ENCODE results near the gene AIFM3.

Gene AIFM3

GRCh38 chr22:20989323-20990138 lies 22.5 kb downstream of the AIFM3 start:
- H3K4me1 ChIP-seq (ENCODE audit: insufficient read depth, low read length, poor library complexity, severe bottlenecking), result peaks cover 8% of the 10 kb centered on the region
- no peak overlapping the region for H3K4me2 ChIP-seq (ENCODE audit: low read depth, low read length, poor library complexity, severe bottlenecking)
- no peaks in the 10 kb centered on the region for H3F3A ChIP-seq (ENCODE audit: low read depth)
- H2AFZ ChIP-seq (ENCODE audit: low read length), result no peak overlapping the region
- no peaks in the 10 kb centered on the region for H3K27me3 ChIP-seq (ENCODE audit: insufficient read depth, low read length, poor library complexity, severe bottlenecking)
- no peaks in the 10 kb centered on the region for H3K9me2 ChIP-seq (replicated peaks; ENCODE audit: low read depth, low read length)
- no peak overlapping the region for H3K4me3 ChIP-seq (ENCODE audit: low read length, poor library complexity, severe bottlenecking)
- TF ChIP-seq EZH2phosphoT487 (IDR thresholded peaks at IDR 0.05; ENCODE audit: borderline replicate concordance) (no peak), CTCF (conservative IDR thresholded peaks at IDR 0.05; ENCODE audit: low read length) (no peak)
- H3K9ac ChIP-seq (ENCODE audit: low read depth, low read length, poor library complexity, severe bottlenecking), result no peak overlapping the region
- no peaks in the 10 kb centered on the region for H3K79me2 ChIP-seq (ENCODE audit: insufficient read depth, low read length)
- H4K20me1 ChIP-seq (ENCODE audit: insufficient read depth, low read length, poor library complexity, severe bottlenecking), result no peaks in the 10 kb centered on the region
- no peaks in the 10 kb centered on the region for H3K9me3 ChIP-seq (ENCODE audit: insufficient read depth, low read depth, low read length)
- H3K36me3 ChIP-seq (ENCODE audit: insufficient read depth, low read length), result peaks cover 5% of the 10 kb centered on the region; the same call in 1 of the 2 replicates

GRCh38 chr22:20990184-20991180 lies 23.4 kb downstream of the AIFM3 start:
- Histone ChIP-seq H4K20me1 (ENCODE audit: insufficient read depth, low read length, poor library complexity, severe bottlenecking) (no peaks in the 10 kb centered on the region), H3K79me2 (ENCODE audit: insufficient read depth, low read length) (no peaks in the 10 kb centered on the region), H3K4me2 (ENCODE audit: low read depth, low read length, poor library complexity, severe bottlenecking) (no peak overlapping the region), H3K27me3 (ENCODE audit: insufficient read depth, low read length, poor library complexity, severe bottlenecking) (no peaks in the 10 kb centered on the region), H3K9me2 (replicated peaks; ENCODE audit: low read depth, low read length) (no peaks in the 10 kb centered on the region), H3K36me3 (ENCODE audit: insufficient read depth, low read length) (peaks cover 5% of the 10 kb centered on the region; the same call in 1 of the 2 replicates), H3F3A (ENCODE audit: low read depth) (no peaks in the 10 kb centered on the region), H3K9ac (ENCODE audit: low read depth, low read length, poor library complexity, severe bottlenecking) (no peak overlapping the region), H3K9me3 (ENCODE audit: insufficient read depth, low read depth, low read length) (no peaks in the 10 kb centered on the region), H3K4me1 (ENCODE audit: insufficient read depth, low read length, poor library complexity, severe bottlenecking) (peaks cover 8% of the 10 kb centered on the region), H2AFZ (ENCODE audit: low read length) (no peak overlapping the region), H3K4me3 (ENCODE audit: low read length, poor library complexity, severe bottlenecking) (no peak overlapping the region)
- TF ChIP-seq CTCF (conservative IDR thresholded peaks at IDR 0.05; ENCODE audit: low read length) (no peak), EZH2phosphoT487 (IDR thresholded peaks at IDR 0.05; ENCODE audit: borderline replicate concordance) (no peak)

GRCh38 chr22:20991252-20992055 lies 24.4 kb downstream of the AIFM3 start:
- Histone ChIP-seq H3K9ac (ENCODE audit: low read depth, low read length, poor library complexity, severe bottlenecking) (no peak overlapping the region), H3K36me3 (ENCODE audit: insufficient read depth, low read length) (peaks cover 5% of the 10 kb centered on the region; the same call in 1 of the 2 replicates)
- TF ChIP-seq CTCF (conservative IDR thresholded peaks at IDR 0.05; ENCODE audit: low read length), result no peak

More at GRCh38 chr22:20991252-20992055, 24.4 kb downstream of the AIFM3 start:
- Histone ChIP-seq H3K9me3 (ENCODE audit: insufficient read depth, low read depth, low read length) (no peaks in the 10 kb centered on the region), H3K4me3 (ENCODE audit: low read length, poor library complexity, severe bottlenecking) (no peak overlapping the region), H3K9me2 (replicated peaks; ENCODE audit: low read depth, low read length) (no peaks in the 10 kb centered on the region), H3K27me3 (ENCODE audit: insufficient read depth, low read length, poor library complexity, severe bottlenecking) (no peaks in the 10 kb centered on the region), H3K79me2 (ENCODE audit: insufficient read depth, low read length) (no peaks in the 10 kb centered on the region), H3K4me2 (ENCODE audit: low read depth, low read length, poor library complexity, severe bottlenecking) (no peak overlapping the region), H2AFZ (ENCODE audit: low read length) (no peak overlapping the region), H3F3A (ENCODE audit: low read depth) (no peaks in the 10 kb centered on the region), H4K20me1 (ENCODE audit: insufficient read depth, low read length, poor library complexity, severe bottlenecking) (no peaks in the 10 kb centered on the region), H3K4me1 (ENCODE audit: insufficient read depth, low read length, poor library complexity, severe bottlenecking) (peaks cover 8% of the 10 kb centered on the region)
